Measurements from ENCODE around the gene LGR6.

DNA sequence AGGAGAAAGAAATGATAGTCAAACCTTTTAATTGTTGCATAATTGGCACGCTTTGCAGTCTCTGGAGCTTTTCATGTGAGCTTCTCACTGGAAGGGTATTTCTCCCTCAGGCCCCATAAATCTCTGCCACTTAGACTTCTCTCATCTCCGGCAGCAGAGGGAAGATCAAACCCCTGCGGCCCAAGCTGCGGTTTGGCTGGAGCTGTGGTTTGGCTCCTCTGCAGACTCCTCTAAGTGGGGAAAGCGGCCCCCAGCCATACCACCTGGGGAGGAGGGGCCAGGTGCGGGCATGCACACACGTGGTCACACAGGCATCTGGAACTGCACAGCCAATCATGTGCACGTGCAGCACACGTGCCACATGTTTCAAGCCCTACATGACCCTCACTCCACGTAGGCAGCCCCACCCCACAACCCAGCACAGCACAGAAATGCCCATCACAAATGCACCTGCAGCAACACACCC is 89.8 kb downstream of the LGR6 start:
- TF ChIP-seq ZNF184 (tag by site-specific recombination; IDR thresholded peaks at IDR 0.05) (0 out of 2 replicates have a peak, but pooled peaks have one; percentile 62), ZNF311 (tag by site-specific recombination; IDR thresholded peaks at IDR 0.05; ENCODE audit: borderline replicate concordance) (no peak), ZNF549 (tag by site-specific recombination; IDR thresholded peaks at IDR 0.05) (no peak), ZNF610 (tag by site-specific recombination; IDR thresholded peaks at IDR 0.05; ENCODE audit: borderline replicate concordance) (0 out of 2 replicates have a peak, but pooled peaks have one; percentile 69)
- TF ChIP-seq, protein P1, sequence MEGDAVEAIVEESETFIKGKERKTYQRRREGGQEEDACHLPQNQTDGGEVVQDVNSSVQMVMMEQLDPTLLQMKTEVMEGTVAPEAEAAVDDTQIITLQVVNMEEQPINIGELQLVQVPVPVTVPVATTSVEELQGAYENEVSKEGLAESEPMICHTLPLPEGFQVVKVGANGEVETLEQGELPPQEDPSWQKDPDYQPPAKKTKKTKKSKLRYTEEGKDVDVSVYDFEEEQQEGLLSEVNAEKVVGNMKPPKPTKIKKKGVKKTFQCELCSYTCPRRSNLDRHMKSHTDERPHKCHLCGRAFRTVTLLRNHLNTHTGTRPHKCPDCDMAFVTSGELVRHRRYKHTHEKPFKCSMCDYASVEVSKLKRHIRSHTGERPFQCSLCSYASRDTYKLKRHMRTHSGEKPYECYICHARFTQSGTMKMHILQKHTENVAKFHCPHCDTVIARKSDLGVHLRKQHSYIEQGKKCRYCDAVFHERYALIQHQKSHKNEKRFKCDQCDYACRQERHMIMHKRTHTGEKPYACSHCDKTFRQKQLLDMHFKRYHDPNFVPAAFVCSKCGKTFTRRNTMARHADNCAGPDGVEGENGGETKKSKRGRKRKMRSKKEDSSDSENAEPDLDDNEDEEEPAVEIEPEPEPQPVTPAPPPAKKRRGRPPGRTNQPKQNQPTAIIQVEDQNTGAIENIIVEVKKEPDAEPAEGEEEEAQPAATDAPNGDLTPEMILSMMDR (tag by site-specific recombination; IDR thresholded peaks at IDR 0.05) = no peak
- TF ChIP-seq, protein P2, sequence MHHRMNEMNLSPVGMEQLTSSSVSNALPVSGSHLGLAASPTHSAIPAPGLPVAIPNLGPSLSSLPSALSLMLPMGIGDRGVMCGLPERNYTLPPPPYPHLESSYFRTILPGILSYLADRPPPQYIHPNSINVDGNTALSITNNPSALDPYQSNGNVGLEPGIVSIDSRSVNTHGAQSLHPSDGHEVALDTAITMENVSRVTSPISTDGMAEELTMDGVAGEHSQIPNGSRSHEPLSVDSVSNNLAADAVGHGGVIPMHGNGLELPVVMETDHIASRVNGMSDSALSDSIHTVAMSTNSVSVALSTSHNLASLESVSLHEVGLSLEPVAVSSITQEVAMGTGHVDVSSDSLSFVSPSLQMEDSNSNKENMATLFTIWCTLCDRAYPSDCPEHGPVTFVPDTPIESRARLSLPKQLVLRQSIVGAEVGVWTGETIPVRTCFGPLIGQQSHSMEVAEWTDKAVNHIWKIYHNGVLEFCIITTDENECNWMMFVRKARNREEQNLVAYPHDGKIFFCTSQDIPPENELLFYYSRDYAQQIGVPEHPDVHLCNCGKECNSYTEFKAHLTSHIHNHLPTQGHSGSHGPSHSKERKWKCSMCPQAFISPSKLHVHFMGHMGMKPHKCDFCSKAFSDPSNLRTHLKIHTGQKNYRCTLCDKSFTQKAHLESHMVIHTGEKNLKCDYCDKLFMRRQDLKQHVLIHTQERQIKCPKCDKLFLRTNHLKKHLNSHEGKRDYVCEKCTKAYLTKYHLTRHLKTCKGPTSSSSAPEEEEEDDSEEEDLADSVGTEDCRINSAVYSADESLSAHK (tag by site-specific recombination; IDR thresholded peaks at IDR 0.05) = peak; percentile 64
- TF ChIP-seq, protein P3, sequence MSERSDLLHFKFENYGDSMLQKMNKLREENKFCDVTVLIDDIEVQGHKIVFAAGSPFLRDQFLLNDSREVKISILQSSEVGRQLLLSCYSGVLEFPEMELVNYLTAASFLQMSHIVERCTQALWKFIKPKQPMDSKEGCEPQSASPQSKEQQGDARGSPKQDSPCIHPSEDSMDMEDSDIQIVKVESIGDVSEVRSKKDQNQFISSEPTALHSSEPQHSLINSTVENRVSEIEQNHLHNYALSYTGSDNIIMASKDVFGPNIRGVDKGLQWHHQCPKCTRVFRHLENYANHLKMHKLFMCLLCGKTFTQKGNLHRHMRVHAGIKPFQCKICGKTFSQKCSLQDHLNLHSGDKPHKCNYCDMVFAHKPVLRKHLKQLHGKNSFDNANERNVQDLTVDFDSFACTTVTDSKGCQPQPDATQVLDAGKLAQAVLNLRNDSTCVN (tag by site-specific recombination; optimal IDR thresholded peaks at IDR 0.05) = no peak
- TF ChIP-seq, protein P4, sequence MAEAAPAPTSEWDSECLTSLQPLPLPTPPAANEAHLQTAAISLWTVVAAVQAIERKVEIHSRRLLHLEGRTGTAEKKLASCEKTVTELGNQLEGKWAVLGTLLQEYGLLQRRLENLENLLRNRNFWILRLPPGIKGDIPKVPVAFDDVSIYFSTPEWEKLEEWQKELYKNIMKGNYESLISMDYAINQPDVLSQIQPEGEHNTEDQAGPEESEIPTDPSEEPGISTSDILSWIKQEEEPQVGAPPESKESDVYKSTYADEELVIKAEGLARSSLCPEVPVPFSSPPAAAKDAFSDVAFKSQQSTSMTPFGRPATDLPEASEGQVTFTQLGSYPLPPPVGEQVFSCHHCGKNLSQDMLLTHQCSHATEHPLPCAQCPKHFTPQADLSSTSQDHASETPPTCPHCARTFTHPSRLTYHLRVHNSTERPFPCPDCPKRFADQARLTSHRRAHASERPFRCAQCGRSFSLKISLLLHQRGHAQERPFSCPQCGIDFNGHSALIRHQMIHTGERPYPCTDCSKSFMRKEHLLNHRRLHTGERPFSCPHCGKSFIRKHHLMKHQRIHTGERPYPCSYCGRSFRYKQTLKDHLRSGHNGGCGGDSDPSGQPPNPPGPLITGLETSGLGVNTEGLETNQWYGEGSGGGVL (tag by site-specific recombination; IDR thresholded peaks at IDR 0.05) = no peak
